Mucosa of rectum (tissue), 2 donors: ENCODE data around the gene ZNF709.

Source experiments
- H3K27ac ChIP-seq, 2 donors: one replicate each; pipeline ENCODE4 v1.7.0; 2013; ENCODE audit warnings: inconsistent platforms in 2 of 2, low read depth in 2 of 2, low read length in 2 of 2
- H3K27me3 ChIP-seq, 2 donors: one replicate each; pipeline ENCODE4 v1.7.0; 2013; ENCODE audit warnings: low read length in 2 of 2; ENCODE audit not compliant: control insufficient read depth in 2 of 2, insufficient read depth in 2 of 2
- H3K36me3 ChIP-seq, 2 donors: one replicate each; pipeline ENCODE4 v1.7.0; 2013; ENCODE audit warnings: low read length in 2 of 2; ENCODE audit not compliant: control insufficient read depth in 2 of 2, insufficient read depth in 2 of 2
- H3K4me1 ChIP-seq, 2 donors: one replicate each; pipeline ENCODE4 v1.7.0; 2013; ENCODE audit warnings: low read length in 2 of 2, mild to moderate bottlenecking in 1 of 2; ENCODE audit not compliant: control insufficient read depth in 2 of 2, insufficient read depth in 2 of 2
- H3K4me3 ChIP-seq, 2 donors: one replicate each; pipeline ENCODE4 v1.7.0; 2013; ENCODE audit warnings: low read length in 2 of 2
- H3K9ac ChIP-seq, 2 donors: one replicate each; pipeline ENCODE4 v1.7.0; 2013; ENCODE audit warnings: low read length in 2 of 2, low read depth in 1 of 2, mild to moderate bottlenecking in 1 of 2
- H3K9me3 ChIP-seq, 2 donors: one replicate each; pipeline ENCODE4 v1.7.0; 2013; ENCODE audit warnings: low read length in 2 of 2; ENCODE audit not compliant: control insufficient read depth in 2 of 2
- donor health status: healthy.
- donor health status: Normal muscosa, but diverticular disease.

ZNF709 gene

DNA sequence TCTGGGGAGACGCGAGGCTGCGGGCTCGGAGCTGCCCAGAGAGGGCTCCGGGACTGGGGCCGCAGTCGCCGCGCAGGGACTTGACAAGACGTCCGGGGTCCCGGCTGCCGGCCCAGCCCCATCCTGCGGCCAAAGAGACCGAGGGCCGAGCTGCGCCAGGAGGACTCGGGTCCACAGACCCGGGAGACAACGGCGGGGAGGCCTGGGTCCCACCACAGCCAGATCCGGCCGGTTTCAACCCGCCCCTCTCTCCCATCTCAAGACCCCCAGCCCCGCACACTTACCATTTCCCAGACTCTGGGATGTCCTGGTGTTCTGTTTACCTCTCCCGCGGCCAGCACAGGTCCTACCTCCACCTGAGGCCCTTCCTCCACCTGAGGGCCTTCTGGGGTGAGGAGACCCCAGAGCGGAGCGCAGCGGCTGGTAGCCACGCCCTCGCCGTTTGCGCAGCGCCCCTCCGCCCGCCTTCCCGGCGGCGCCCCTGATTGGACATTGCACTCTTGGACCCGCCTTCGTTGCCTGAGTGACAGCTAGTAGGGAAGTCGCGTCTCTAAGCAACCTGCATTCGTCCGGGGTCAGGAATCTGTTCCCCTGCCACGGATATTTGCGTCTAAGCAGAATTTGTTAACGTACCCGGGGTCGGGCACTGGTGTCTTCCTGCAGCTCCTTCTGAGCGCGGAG is at the start of gene ZNF709:
ZNF709 (minus strand) TSS at position 446 of the 681 bp plus-strand sequence; CDS start at position 287, 159 bp downstream.
- Histone ChIP-seq H3K36me3 (no peaks in the 10 kb centered on the region), H3K9ac (peak within 1 kb of the TSS; percentile 85 to 94), H3K9me3 (no peaks in the 10 kb centered on the region), H3K4me3 (peak within 1 kb of the TSS; percentile 93 to 95), H3K4me1 (peaks cover 0 to 12% of the 10 kb centered on the region in 2 donors), H3K27ac (peak within 1 kb of the TSS; percentile 40 to 70), H3K27me3 (no peaks in the 10 kb centered on the region)

DNA sequence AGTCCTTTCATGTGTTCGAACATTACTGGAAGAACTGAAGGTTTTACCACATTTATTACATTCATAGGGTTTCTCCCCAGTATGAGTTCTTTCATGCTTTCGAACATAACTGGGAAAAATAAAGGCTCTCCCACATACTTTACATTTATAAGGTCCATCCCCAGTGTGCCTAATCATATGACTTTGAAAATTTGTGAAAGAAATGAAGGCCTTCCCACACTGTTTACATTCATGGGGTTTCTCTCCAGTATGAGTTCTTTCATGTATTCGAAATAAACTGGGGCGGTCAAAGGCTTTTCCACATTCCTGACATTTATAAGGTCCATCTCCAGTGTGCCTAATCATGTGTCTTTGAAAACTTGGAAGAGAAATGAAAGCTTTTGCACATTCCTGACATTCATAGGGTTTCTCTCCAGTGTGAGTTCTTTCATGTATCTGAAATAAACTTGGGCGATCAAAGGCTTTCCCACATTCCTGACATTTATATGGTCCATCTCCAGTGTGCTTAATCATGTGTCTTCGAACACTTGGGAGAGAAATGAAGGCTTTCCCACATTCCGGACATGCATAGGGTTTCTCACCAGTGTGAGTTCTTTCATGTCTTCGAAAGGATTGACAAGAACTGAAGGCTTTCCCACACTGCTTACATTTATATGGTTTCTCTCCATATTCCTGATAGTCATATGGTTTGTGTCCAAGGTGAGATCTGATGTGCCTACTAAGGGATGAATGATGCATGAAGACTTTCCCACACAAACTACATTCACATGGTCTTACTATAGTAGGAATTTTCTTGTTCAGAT is 42.6 kb upstream of the ZNF709 start:
- H3K9ac ChIP-seq: no peak overlapping the region
- H3K27ac ChIP-seq: no peak overlapping the region
- H3K4me1 ChIP-seq: no peaks in the 10 kb centered on the region
- H3K27me3 ChIP-seq: no peaks in the 10 kb centered on the region
- peaks cover 57 to 60% of the 10 kb centered on the region in 2 donors for H3K36me3 ChIP-seq
- peak overlapping the region; percentile 20 to 53 for H3K4me3 ChIP-seq
- peaks cover 72 to 74% of the 10 kb centered on the region in 2 donors for H3K9me3 ChIP-seq

DNA sequence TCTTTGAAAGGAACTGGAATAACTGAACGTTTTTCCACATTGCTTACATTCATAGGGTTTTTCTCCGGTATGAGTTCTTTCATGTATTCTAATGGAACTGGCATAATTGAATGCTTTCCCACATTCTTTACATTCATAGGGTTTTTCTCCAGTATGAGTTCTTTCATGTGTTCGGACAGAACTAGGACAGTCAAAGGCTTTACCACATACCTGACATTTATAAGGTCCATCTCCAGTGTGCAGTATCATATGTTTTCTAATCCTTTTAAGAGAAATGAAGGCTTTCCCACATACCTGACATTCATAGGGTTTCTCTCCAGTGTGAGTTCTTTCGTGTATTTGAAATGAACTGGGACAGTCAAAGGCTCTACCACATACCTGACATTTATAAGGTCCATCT is 41.9 kb upstream of the ZNF709 start:
- Histone ChIP-seq H3K4me3 (peak overlapping the region; percentile 20 to 53), H3K4me1 (no peaks in the 10 kb centered on the region), H3K9me3 (peaks cover 74% of the 10 kb centered on the region in 2 donors), H3K36me3 (peaks cover 56 to 60% of the 10 kb centered on the region in 2 donors), H3K9ac (no peak overlapping the region), H3K27me3 (no peaks in the 10 kb centered on the region), H3K27ac (no peak overlapping the region)

DNA sequence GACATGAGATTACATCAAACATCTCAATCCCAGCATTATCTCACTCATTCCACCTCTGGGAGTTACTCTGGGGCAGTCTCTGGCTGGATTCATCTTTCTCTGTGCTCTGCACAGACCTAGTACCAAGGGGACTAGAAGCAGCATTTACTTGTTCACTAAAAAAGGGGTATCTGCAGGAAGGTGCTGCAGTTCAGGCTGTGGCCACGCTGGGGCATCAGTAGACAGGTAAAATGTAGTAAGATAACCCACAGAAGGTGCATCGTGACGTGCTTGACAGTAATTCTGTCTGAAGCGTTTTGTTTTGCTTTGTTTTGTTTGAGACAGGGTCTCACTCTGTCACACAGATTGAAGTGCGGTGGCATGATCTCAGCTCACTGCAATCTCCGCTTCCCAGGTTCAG is 37.4 kb upstream of the ZNF709 start:
- Histone ChIP-seq H3K27me3 (no peaks in the 10 kb centered on the region), H3K9me3 (peaks cover 39 to 41% of the 10 kb centered on the region in 2 donors), H3K9ac (no peak overlapping the region), H3K36me3 (peaks cover 18% of the 10 kb centered on the region in 2 donors), H3K4me3 (no peak overlapping the region), H3K27ac (no peak overlapping the region), H3K4me1 (no peaks in the 10 kb centered on the region)

DNA sequence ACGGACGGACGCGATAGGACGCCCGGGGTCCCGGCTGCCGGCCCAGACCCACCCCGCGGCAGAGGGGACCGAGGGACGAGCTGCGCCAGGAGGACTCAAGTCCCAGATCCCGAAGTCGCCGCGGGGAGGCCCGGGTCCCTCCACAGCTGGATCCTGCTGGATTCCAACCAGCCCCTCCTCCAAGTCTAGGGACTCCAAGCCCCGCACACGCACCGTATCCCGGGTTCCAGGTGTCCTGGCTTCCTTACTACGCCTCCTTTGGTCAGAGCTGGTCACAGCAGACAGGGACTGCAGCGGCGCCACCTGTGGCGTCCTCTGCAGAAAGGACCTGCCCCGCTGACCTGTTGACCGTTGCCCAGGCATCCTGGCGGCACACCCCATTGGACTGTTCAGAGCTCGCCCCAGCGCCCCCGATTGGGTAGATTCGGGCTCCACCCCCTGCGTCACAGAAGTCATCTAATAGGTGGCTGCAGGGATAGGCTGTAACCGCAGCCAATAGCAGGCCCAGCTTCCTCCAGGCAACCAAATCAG is 29.0 kb upstream of the ZNF709 start:
- Histone ChIP-seq H3K27ac (no peak overlapping the region), H3K4me3 (no peak overlapping the region), H3K9me3 (peaks cover 0 to 6% of the 10 kb centered on the region in 2 donors), H3K4me1 (no peaks in the 10 kb centered on the region), H3K9ac (no peak overlapping the region), H3K27me3 (no peaks in the 10 kb centered on the region), H3K36me3 (no peaks in the 10 kb centered on the region)

DNA sequence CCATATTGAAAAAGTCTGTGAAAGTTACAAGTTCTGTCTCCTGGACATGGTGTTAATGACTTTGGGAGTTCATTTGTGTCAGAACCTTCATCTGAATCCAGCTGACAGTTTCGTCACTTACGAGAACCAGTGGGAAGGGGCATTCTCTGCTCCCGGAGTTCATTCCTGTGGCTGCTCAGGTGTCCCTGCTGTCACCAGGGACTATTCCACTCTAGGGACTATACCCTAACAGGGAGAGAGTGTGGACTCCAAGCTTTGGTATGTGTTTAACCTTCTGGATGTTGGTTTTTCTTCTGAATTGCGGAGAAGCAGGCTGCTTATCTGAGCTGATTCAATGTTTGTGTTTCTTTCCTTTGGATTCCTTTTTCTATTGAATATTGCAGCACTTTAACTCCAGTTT is 12.4 kb upstream of the ZNF709 start:
- no peaks in the 10 kb centered on the region for H3K36me3 ChIP-seq
- H3K27ac ChIP-seq: no peak overlapping the region
- no peak overlapping the region for H3K9ac ChIP-seq
- peaks cover 0 to 6% of the 10 kb centered on the region in 2 donors for H3K4me1 ChIP-seq
- no peak overlapping the region for H3K4me3 ChIP-seq
- H3K27me3 ChIP-seq: no peaks in the 10 kb centered on the region
- H3K9me3 ChIP-seq: no peaks in the 10 kb centered on the region

DNA sequence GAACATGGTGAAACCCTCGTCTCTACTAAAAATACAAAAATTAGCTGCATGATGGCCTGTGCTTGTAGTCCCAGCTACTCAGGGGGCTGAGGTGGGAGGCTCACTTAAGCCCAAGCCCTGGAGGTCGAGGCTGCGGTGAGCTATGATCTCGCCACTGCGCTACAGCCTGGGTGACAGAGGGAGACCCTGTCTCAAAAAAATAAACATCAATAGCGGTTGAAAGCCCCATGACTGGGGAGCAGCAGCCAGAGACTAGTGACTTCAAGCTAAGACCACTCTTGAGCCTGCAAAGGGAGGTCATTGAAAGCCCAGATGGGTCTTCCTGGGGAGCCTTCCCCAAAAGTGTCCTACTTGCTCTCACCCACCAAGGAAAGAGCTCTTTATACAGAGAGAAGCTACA is 11.9 kb upstream of the ZNF709 start:
- Histone ChIP-seq H3K36me3 (no peaks in the 10 kb centered on the region), H3K4me1 (peaks cover 0 to 6% of the 10 kb centered on the region in 2 donors), H3K9me3 (no peaks in the 10 kb centered on the region), H3K4me3 (no peak overlapping the region), H3K9ac (no peak overlapping the region), H3K27me3 (no peaks in the 10 kb centered on the region), H3K27ac (no peak overlapping the region)

DNA sequence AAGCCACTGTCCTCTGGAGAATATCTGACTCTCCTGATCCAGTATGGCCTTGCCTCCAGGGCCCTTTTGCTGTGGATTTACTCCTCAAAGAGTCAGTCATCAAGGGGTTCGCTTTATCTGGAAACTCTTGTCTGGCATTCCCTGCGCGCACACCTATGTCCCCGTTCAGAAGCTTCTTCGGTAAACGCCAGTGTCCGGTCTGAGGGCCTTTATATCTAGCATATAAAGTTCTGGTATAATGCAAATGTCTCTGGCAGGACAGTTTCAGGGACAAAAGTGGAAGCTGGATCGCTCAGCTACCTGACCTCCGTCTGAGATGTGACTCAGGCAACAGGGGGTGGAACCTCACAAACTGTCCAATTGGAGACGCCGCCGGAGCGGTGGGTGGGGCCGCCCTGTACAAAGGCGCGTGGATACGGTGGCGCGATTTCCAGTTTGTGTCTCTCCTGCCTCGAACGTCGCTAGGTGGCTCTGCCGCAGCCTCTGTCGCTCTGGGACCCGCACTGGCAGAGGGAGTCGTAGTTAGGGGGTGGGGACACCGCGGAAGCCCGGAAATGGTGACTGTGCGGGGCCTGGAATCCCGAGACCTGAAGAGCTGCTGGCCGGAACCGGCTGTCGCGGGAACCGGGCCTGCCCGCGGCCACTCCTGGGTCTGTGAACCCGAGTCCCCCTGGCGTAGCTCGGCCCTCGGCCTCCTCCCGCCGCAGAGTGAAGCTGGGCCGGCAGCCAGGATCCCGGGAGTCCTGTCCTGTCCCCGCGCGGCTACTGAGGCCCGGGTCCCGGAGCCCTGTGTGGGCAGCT is 10.6 kb upstream of the ZNF709 start:
- Histone ChIP-seq H3K9me3 (no peaks in the 10 kb centered on the region), H3K4me3 (peak overlapping the region; percentile 76 to 86), H3K27ac (peak overlapping the region; percentile 56 to 91), H3K4me1 (peaks cover 0 to 6% of the 10 kb centered on the region in 2 donors), H3K27me3 (no peaks in the 10 kb centered on the region), H3K9ac (peak overlapping the region; percentile 70 to 96), H3K36me3 (no peaks in the 10 kb centered on the region)

DNA sequence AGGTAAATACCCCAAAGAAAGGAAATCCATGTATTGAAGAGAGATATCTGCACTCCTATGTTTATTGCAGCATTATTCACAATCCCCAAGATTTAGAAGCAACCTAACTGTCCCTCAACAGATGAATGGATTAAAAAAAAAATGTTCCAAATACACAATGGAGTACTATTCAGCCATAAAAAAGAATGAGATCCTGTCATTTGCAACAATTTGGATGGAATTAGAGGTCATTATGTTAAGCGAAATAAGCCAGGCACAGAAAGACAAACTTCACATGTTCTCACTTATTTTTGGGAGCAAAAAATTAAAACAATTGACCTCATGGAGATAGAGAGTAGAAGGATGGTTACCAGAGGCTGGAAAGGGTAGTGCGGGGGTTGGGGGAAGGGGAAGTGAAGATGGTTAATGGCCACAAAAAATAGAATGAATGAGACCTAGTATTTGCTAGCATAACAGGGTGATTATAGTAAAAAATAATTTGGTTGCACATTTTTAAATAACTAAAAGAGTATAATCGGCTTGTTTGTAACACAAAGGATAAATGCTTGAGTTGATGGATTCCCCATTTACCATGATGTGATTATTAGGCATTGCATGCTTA is 9.7 kb upstream of the ZNF709 start:
- Histone ChIP-seq H3K9me3 (no peaks in the 10 kb centered on the region), H3K4me3 (peak overlapping the region; percentile 76 to 86), H3K36me3 (no peaks in the 10 kb centered on the region), H3K27ac (peak overlapping the region in 1 of 2 donors; percentile 91), H3K27me3 (no peaks in the 10 kb centered on the region), H3K9ac (peak overlapping the region in 1 of 2 donors; percentile 96), H3K4me1 (peaks cover 0 to 6% of the 10 kb centered on the region in 2 donors)
